Measurements from ENCODE around the gene CTNNB1. TPM values are rescaled to one million over a fixed set of nuclear protein-coding genes. Genes with fewer than 3 reads are reported as not detected.

The CTNNB1 gene
- total and polyA plus RNA-seq, 2 of the 8 experiments (the other 6 are each of a cell fraction or from before 2014, with no cell fraction given): 356 to 579 TPM

DNA sequence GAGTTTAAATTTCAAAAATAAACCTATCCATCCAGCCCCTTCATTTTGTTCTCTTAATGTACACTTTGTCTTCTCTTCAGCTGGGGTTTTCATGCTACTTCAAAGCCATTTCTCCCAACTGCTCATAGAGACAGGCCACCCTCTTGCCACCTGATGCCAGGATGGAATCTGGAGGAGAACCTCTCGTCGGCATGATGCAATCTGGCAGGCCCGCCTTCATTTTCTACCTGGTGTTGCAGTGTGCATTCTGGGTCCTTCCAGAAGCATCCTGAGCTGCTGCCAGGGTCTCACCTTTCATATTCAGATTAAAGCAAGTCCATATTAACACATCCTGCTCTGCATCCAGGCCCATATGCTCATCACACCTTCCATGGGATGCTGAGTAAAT lies 60.8 kb downstream of the CTNNB1 start (continued):
- TF ChIP-seq, protein P1, sequence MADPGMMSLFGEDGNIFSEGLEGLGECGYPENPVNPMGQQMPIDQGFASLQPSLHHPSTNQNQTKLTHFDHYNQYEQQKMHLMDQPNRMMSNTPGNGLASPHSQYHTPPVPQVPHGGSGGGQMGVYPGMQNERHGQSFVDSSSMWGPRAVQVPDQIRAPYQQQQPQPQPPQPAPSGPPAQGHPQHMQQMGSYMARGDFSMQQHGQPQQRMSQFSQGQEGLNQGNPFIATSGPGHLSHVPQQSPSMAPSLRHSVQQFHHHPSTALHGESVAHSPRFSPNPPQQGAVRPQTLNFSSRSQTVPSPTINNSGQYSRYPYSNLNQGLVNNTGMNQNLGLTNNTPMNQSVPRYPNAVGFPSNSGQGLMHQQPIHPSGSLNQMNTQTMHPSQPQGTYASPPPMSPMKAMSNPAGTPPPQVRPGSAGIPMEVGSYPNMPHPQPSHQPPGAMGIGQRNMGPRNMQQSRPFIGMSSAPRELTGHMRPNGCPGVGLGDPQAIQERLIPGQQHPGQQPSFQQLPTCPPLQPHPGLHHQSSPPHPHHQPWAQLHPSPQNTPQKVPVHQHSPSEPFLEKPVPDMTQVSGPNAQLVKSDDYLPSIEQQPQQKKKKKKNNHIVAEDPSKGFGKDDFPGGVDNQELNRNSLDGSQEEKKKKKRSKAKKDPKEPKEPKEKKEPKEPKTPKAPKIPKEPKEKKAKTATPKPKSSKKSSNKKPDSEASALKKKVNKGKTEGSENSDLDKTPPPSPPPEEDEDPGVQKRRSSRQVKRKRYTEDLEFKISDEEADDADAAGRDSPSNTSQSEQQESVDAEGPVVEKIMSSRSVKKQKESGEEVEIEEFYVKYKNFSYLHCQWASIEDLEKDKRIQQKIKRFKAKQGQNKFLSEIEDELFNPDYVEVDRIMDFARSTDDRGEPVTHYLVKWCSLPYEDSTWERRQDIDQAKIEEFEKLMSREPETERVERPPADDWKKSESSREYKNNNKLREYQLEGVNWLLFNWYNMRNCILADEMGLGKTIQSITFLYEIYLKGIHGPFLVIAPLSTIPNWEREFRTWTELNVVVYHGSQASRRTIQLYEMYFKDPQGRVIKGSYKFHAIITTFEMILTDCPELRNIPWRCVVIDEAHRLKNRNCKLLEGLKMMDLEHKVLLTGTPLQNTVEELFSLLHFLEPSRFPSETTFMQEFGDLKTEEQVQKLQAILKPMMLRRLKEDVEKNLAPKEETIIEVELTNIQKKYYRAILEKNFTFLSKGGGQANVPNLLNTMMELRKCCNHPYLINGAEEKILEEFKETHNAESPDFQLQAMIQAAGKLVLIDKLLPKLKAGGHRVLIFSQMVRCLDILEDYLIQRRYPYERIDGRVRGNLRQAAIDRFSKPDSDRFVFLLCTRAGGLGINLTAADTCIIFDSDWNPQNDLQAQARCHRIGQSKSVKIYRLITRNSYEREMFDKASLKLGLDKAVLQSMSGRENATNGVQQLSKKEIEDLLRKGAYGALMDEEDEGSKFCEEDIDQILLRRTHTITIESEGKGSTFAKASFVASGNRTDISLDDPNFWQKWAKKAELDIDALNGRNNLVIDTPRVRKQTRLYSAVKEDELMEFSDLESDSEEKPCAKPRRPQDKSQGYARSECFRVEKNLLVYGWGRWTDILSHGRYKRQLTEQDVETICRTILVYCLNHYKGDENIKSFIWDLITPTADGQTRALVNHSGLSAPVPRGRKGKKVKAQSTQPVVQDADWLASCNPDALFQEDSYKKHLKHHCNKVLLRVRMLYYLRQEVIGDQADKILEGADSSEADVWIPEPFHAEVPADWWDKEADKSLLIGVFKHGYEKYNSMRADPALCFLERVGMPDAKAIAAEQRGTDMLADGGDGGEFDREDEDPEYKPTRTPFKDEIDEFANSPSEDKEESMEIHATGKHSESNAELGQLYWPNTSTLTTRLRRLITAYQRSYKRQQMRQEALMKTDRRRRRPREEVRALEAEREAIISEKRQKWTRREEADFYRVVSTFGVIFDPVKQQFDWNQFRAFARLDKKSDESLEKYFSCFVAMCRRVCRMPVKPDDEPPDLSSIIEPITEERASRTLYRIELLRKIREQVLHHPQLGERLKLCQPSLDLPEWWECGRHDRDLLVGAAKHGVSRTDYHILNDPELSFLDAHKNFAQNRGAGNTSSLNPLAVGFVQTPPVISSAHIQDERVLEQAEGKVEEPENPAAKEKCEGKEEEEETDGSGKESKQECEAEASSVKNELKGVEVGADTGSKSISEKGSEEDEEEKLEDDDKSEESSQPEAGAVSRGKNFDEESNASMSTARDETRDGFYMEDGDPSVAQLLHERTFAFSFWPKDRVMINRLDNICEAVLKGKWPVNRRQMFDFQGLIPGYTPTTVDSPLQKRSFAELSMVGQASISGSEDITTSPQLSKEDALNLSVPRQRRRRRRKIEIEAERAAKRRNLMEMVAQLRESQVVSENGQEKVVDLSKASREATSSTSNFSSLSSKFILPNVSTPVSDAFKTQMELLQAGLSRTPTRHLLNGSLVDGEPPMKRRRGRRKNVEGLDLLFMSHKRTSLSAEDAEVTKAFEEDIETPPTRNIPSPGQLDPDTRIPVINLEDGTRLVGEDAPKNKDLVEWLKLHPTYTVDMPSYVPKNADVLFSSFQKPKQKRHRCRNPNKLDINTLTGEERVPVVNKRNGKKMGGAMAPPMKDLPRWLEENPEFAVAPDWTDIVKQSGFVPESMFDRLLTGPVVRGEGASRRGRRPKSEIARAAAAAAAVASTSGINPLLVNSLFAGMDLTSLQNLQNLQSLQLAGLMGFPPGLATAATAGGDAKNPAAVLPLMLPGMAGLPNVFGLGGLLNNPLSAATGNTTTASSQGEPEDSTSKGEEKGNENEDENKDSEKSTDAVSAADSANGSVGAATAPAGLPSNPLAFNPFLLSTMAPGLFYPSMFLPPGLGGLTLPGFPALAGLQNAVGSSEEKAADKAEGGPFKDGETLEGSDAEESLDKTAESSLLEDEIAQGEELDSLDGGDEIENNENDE (IDR thresholded peaks at IDR 0.05; ENCODE audit: insufficient replicate concordance, low read length): no peak
- no peak for TF ChIP-seq GABPA (IDR thresholded peaks at IDR 0.05; ENCODE audit: borderline replicate concordance, insufficient read depth, low read length)
- TF ChIP-seq MAFK (IDR thresholded peaks at IDR 0.05; ENCODE audit: low read depth, low read length): no peak
- TF ChIP-seq SRF (IDR thresholded peaks at IDR 0.05; ENCODE audit: low read depth, low read length): no peak
- no peak for TF ChIP-seq CEBPB (IDR thresholded peaks at IDR 0.05; ENCODE audit: low read depth, low read length)
- TF ChIP-seq JUN (IDR thresholded peaks at IDR 0.05; ENCODE audit: low read depth, low read length): no peak
- TF ChIP-seq TCF12 (IDR thresholded peaks at IDR 0.05; ENCODE audit: low read depth, low read length): no peak
- TF ChIP-seq CTBP2 (IDR thresholded peaks at IDR 0.05; ENCODE audit: borderline replicate concordance, insufficient read depth, insufficient read length, low read length): no peak
- no peak for TF ChIP-seq SUZ12 (IDR thresholded peaks at IDR 0.05; ENCODE audit: low read length)
- TF ChIP-seq SP1 (IDR thresholded peaks at IDR 0.05; ENCODE audit: low read depth, low read length): no peak
- TF ChIP-seq SP2 (IDR thresholded peaks at IDR 0.05; ENCODE audit: low read length): no peak
- no peak for TF ChIP-seq RNF2 (IDR thresholded peaks at IDR 0.05; ENCODE audit: borderline replicate concordance, low read depth, low read length, missing control alignments, poor library complexity, severe bottlenecking)

Data from H1 (cell line).